Activated CD8-positive, alpha-beta memory T cell treated with anti-CD3 and anti-CD28 coated beads, Interleukin-2, amount 10 ng/mL, durations not matched to agents 7 days and 5 days (primary cell): ENCODE data around the gene DNPEP. TPM values are rescaled to one million over a fixed set of nuclear protein-coding genes. Genes with fewer than 3 reads are reported as not detected.
"Not testable (repeated sequence)": the region's sequence is repeated elsewhere in the genome, so short reads cannot be mapped to it uniquely, and the experiment has no call there.

Source experiments
- ATAC-seq: fragments of 150-1000 bp; cut with Tn5 transposase; one replicate; pipeline ENCODE4 v1.10.0; 2021; ENCODE audit warnings: moderate library complexity
- CTCF ChIA-PET: fragments of 350-600 bp; sonication (Branson Sonifier 250); formaldehyde crosslinking; loops from one replicate; lab custom pipeline; 2021; ENCODE audit warnings: antibody characterized with exemption; lab: Charles Lee
- DNase-seq: peaks from one replicate; pipeline ENCODE4 v3.0.0-alpha.2; 2020
- H3K27ac Mint-ChIP-seq: one replicate; pipeline ENCODE4 v1.8.0; 2021; ENCODE audit warnings: mild to moderate bottlenecking, mixed read lengths
- H3K27me3 Mint-ChIP-seq: one replicate; pipeline ENCODE4 v1.8.0; 2021; ENCODE audit warnings: mixed read lengths
- H3K36me3 Mint-ChIP-seq: one replicate; pipeline ENCODE4 v1.8.0; 2021; ENCODE audit warnings: mild to moderate bottlenecking, mixed read lengths
- H3K4me1 Mint-ChIP-seq: one replicate; pipeline ENCODE4 v1.8.0; 2021; ENCODE audit warnings: mixed read lengths
- H3K4me3 Mint-ChIP-seq: one replicate; pipeline ENCODE4 v1.8.0; 2021; ENCODE audit warnings: mild to moderate bottlenecking, moderate library complexity, mixed read lengths
- H3K9me3 Mint-ChIP-seq: one replicate; pipeline ENCODE4 v1.8.0; 2022; ENCODE audit warnings: low read depth, mixed read lengths
- total RNA-seq, 2 experiments: library from RNA; stranded (reverse); gene quantifications; one replicate each; pipeline ENCODE4 v1.2.3, GENCODE V29; 2021

DNPEP gene
- total RNA-seq, 2 experiments from 2014 or later: 60.3 to 64.8 TPM

GRCh38 chr2:219402665-219403515 lies 15.2 kb upstream of the DNPEP start:
- Mint-ChIP-seq H3K27ac (no peak overlapping the region), H3K9me3 (no peaks in the 10 kb centered on the region), H3K27me3 (peaks cover 14% of the 10 kb centered on the region)

GRCh38 chr2:219401606-219402005 lies 13.9 kb upstream of the DNPEP start:
- Mint-ChIP-seq H3K4me3 (no peak overlapping the region), H3K4me1 (peaks cover 4% of the 10 kb centered on the region), H3K9me3 (no peaks in the 10 kb centered on the region), H3K36me3 (no peaks in the 10 kb centered on the region), H3K27me3 (peaks cover 9% of the 10 kb centered on the region), H3K27ac (no peak overlapping the region)
- CTCF ChIA-PET: interaction anchor here (0.9 to 9.0 kb wide), 14 partner anchors 9 to 288 kb away, joined by 3 to 112 read pairs (median 8); partner anchors contain the start of genes CHPF, DNPEP and TMEM198
- ATAC-seq: no peak
- no peak for DNase-seq

More at GRCh38 chr2:219402665-219403515, 15.2 kb upstream of the DNPEP start:
- Mint-ChIP-seq H3K4me3 (no peak overlapping the region), H3K4me1 (no peaks in the 10 kb centered on the region), H3K36me3 (no peaks in the 10 kb centered on the region)
- ATAC-seq (peak; percentile 91), DNase-seq (peak; percentile 71)
- CTCF ChIA-PET: interaction anchor here (0.7 to 9.0 kb wide), 25 partner anchors 11 to 287 kb away, joined by 3 to 112 read pairs (median 7); partner anchors contain the start of genes CHPF, DES, DNPEP and TMEM198

- ATAC-seq (no peak), DNase-seq (no peak)
- no peak overlapping the region for H3K27ac Mint-ChIP-seq
- peaks cover 8% of the 10 kb centered on the region for H3K27me3 Mint-ChIP-seq
- CTCF ChIA-PET: interaction anchor here (0.8 to 9.0 kb wide), 4 partner anchors 9 to 264 kb away, joined by 3 to 112 read pairs (median 18); a partner anchor contains a TSS
- H3K4me1 Mint-ChIP-seq: peaks cover 4% of the 10 kb centered on the region
- no peaks in the 10 kb centered on the region for H3K9me3 Mint-ChIP-seq
- no peaks in the 10 kb centered on the region for H3K36me3 Mint-ChIP-seq
- H3K4me3 Mint-ChIP-seq: no peak overlapping the region
Observed at GRCh38 chr2:219400562-219400961, 12.8 kb upstream of the DNPEP start.

GRCh38 chr2:219399716-219400478 lies 12.2 kb upstream of the DNPEP start:
- CTCF ChIA-PET: interaction anchor here (9.0 kb wide), 1 partner anchor 130 kb away, joined by 112 read pairs; no protein-coding TSS in a partner anchor
- no peak for ATAC-seq
- DNase-seq: no peak
- peaks cover 4% of the 10 kb centered on the region for H3K4me1 Mint-ChIP-seq
- H3K9me3 Mint-ChIP-seq: no peaks in the 10 kb centered on the region
- H3K27me3 Mint-ChIP-seq: peaks cover 8% of the 10 kb centered on the region
- no peak overlapping the region for H3K27ac Mint-ChIP-seq
- H3K36me3 Mint-ChIP-seq: no peaks in the 10 kb centered on the region
- no peak overlapping the region for H3K4me3 Mint-ChIP-seq

- peaks cover 4% of the 10 kb centered on the region for H3K4me1 Mint-ChIP-seq
- CTCF ChIA-PET: interaction anchor here (1.2 to 9.0 kb wide), 2 partner anchors 131 to 142 kb away, joined by 5 to 112 read pairs; no protein-coding TSS in a partner anchor
- H3K9me3 Mint-ChIP-seq: no peaks in the 10 kb centered on the region
- H3K27ac Mint-ChIP-seq: no peak overlapping the region
- ATAC-seq (no peak), DNase-seq (no peak)
- H3K36me3 Mint-ChIP-seq: no peaks in the 10 kb centered on the region
- H3K4me3 Mint-ChIP-seq: no peak overlapping the region
- H3K27me3 Mint-ChIP-seq: peaks cover 7% of the 10 kb centered on the region
Observed at GRCh38 chr2:219398721-219399363, 11.1 kb upstream of the DNPEP start.

GRCh38 chr2:219396863-219397457 lies 9.2 kb upstream of the DNPEP start:
- CTCF ChIA-PET: interaction anchor here (1.7 to 9.0 kb wide), 2 partner anchors 9 to 133 kb away, joined by 5 to 112 read pairs; partner anchors contain the start of gene DNPEP
- Mint-ChIP-seq H3K27me3 (no peaks in the 10 kb centered on the region), H3K9me3 (no peaks in the 10 kb centered on the region), H3K27ac (no peak overlapping the region), H3K4me1 (peaks cover 4% of the 10 kb centered on the region), H3K36me3 (no peaks in the 10 kb centered on the region), H3K4me3 (no peak overlapping the region)
- DNase-seq (no peak), ATAC-seq (no peak)

GRCh38 chr2:219395609-219396008 lies 7.9 kb upstream of the DNPEP start:
- no peaks in the 10 kb centered on the region for H3K36me3 Mint-ChIP-seq
- DNase-seq: no peak
- H3K27ac Mint-ChIP-seq: no peak overlapping the region
- H3K4me1 Mint-ChIP-seq: peaks cover 4% of the 10 kb centered on the region
- ATAC-seq: no peak
- no peak overlapping the region for H3K4me3 Mint-ChIP-seq
- peaks cover 2% of the 10 kb centered on the region for H3K9me3 Mint-ChIP-seq
- peaks cover 4% of the 10 kb centered on the region for H3K27me3 Mint-ChIP-seq
- CTCF ChIA-PET: no interaction called here

- CTCF ChIA-PET: not testable (repeated sequence)
Observed at GRCh38 chr2:219395056-219395455, 7.3 kb upstream of the DNPEP start.

GRCh38 chr2:219392754-219393153 lies 5.0 kb upstream of the DNPEP start:
- no peak for DNase-seq
- CTCF ChIA-PET: interaction anchor here (2.3 to 4.8 kb wide), 2 partner anchors 9 to 138 kb away, joined by 9 to 32 read pairs; no protein-coding TSS in a partner anchor
- Mint-ChIP-seq H3K36me3 (no peaks in the 10 kb centered on the region), H3K27ac (no peak overlapping the region), H3K9me3 (peaks cover 2% of the 10 kb centered on the region), H3K4me1 (peaks cover 10% of the 10 kb centered on the region), H3K27me3 (peaks cover 4% of the 10 kb centered on the region), H3K4me3 (no peak overlapping the region)
- ATAC-seq: no peak

More at GRCh38 chr2:219395056-219395455, 7.3 kb upstream of the DNPEP start:
- not testable (repeated sequence) for H3K4me1 Mint-ChIP-seq, DNase-seq, H3K27ac Mint-ChIP-seq, H3K4me3 Mint-ChIP-seq, H3K9me3 Mint-ChIP-seq, H3K36me3 Mint-ChIP-seq, H3K27me3 Mint-ChIP-seq, ATAC-seq

- peak overlapping the region; percentile 71 for H3K4me3 Mint-ChIP-seq
Observed at GRCh38 chr2:219388907-219389156, 1.1 kb upstream of the DNPEP start.

GRCh38 chr2:219388121-219388906 lies 602 bp upstream of the DNPEP start:
- Mint-ChIP-seq H3K36me3 (peaks cover 12% of the 10 kb centered on the region), H3K4me3 (peak overlapping the region; percentile 88), H3K4me1 (peaks cover 13% of the 10 kb centered on the region), H3K27me3 (peaks cover 4% of the 10 kb centered on the region), H3K9me3 (peaks cover 2% of the 10 kb centered on the region), H3K27ac (peak overlapping the region; percentile 73)
- peak; percentile 77 for ATAC-seq
- CTCF ChIA-PET: interaction anchor here (0.6 to 2.9 kb wide), 23 partner anchors 8 to 408 kb away, joined by 3 to 27 read pairs (median 5); partner anchors contain the start of genes CHPF, CNPPD1, DNAJB2 and GLB1L
- peak; percentile 98 for DNase-seq

More at GRCh38 chr2:219388907-219389156, 1.1 kb upstream of the DNPEP start:
- DNase-seq (no peak), ATAC-seq (no peak)
- CTCF ChIA-PET: interaction anchor here (0.6 to 2.9 kb wide), 13 partner anchors 9 to 155 kb away, joined by 3 to 27 read pairs (median 5); partner anchors contain the start of genes CHPF, DNAJB2, GMPPA and TMEM198
- Mint-ChIP-seq H3K27me3 (peaks cover 4% of the 10 kb centered on the region), H3K4me1 (peaks cover 13% of the 10 kb centered on the region), H3K36me3 (peaks cover 12% of the 10 kb centered on the region), H3K9me3 (peaks cover 2% of the 10 kb centered on the region), H3K27ac (peak overlapping the region; percentile 69)
